HG03378 (cell line): ENCODE results near the gene HTR4.

Experiments
- ATAC-seq: cut with Tn5 transposase; IDR thresholded peaks from one replicate; pipeline ENCODE4 v1.9.1; 2021; ENCODE audit warnings: mild to moderate bottlenecking, moderate library complexity; ENCODE audit not compliant: unreplicated experiment

Gene HTR4

GRCh38 chr5:148665431-148665830 is 11.1 kb upstream of the HTR4 start:
- ATAC-seq = no peak

- ATAC-seq = no peak
These were observed 9.2 kb upstream of the HTR4 start for GRCh38 chr5:148663509-148663908.

GRCh38 chr5:148660346-148660660 is 6.0 kb upstream of the HTR4 start:
- ATAC-seq = no peak

GRCh38 chr5:148659641-148660345 is 5.5 kb upstream of the HTR4 start:
- no peak for ATAC-seq

GRCh38 chr5:148653291-148653835 is 964 bp downstream of the HTR4 start:
- no peak for ATAC-seq

- no peak for ATAC-seq
These were observed 2.8 kb downstream of the HTR4 start for GRCh38 chr5:148651528-148651927.

- no peak for ATAC-seq
These were observed 8.8 kb downstream of the HTR4 start for GRCh38 chr5:148645527-148645926.

- no peak for ATAC-seq
These were observed 12.6 kb downstream of the HTR4 start for GRCh38 chr5:148641735-148642134.

GRCh38 chr5:148640471-148640870 is 13.9 kb downstream of the HTR4 start:
- ATAC-seq = no peak

- no peak for ATAC-seq
These were observed 15.2 kb downstream of the HTR4 start for GRCh38 chr5:148639081-148639480.

- no peak for ATAC-seq
These were observed 18.0 kb downstream of the HTR4 start for GRCh38 chr5:148636353-148636752.

GRCh38 chr5:148635321-148636083 is 18.8 kb downstream of the HTR4 start:
- no peak for ATAC-seq

- ATAC-seq = no peak
These were observed 21.3 kb downstream of the HTR4 start for GRCh38 chr5:148633067-148633377.

GRCh38 chr5:148632255-148633066 is 21.9 kb downstream of the HTR4 start:
- no peak for ATAC-seq

GRCh38 chr5:148626986-148627385 is 27.3 kb downstream of the HTR4 start:
- ATAC-seq = no peak

GRCh38 chr5:148626081-148626613 is 28.2 kb downstream of the HTR4 start:
- no peak for ATAC-seq

- ATAC-seq = no peak
These were observed 29.1 kb downstream of the HTR4 start for GRCh38 chr5:148625250-148625649.

- ATAC-seq = no peak
These were observed 30.6 kb downstream of the HTR4 start for GRCh38 chr5:148623741-148624140.

- no peak for ATAC-seq
These were observed 31.2 kb downstream of the HTR4 start for GRCh38 chr5:148623101-148623500.

GRCh38 chr5:148620696-148621095 is 33.6 kb downstream of the HTR4 start:
- peak; percentile 92 for ATAC-seq

GRCh38 chr5:148620091-148620490 is 34.2 kb downstream of the HTR4 start:
- ATAC-seq = no peak
